ENCODE data around the gene OR10A7. TPM values are rescaled to one million over a fixed set of nuclear protein-coding genes. Genes with fewer than 3 reads are reported as not detected.

OR10A7 gene
- total and polyA plus RNA-seq, 2 donors (not counting 3 experiments of a cell fraction or from before 2014, with no cell fraction given), result not detected

GRCh38 chr12:55172686-55173085 lies 48.1 kb upstream of the OR10A7 start:
- intact Hi-C loops (cut with micrococcal nuclease) (no loop called here), dilution Hi-C loops (cut with MboI; ENCODE audit: extremely low pct_ligation_motif_present, low sequenced_read_pairs) (no loop called here)
- H3K4me3 ChIP-seq (replicated peaks in 1 of 3; ENCODE audit: insufficient read depth in 1 of 3, low read depth in 1 of 3, low read length in 3 of 3), result no peak overlapping the region
- H3K9me1 ChIP-seq (replicated peaks; ENCODE audit: control insufficient read depth, extremely low read depth, insufficient read depth, low read length), result no peaks in the 10 kb centered on the region
- H3K4me1 ChIP-seq (ENCODE audit: control insufficient read depth, extremely low read depth, insufficient read depth, low read length), result no peaks in the 10 kb centered on the region
- H3K9me3 ChIP-seq (replicated peaks; ENCODE audit: control insufficient read depth, insufficient read depth, low read length), result no peaks in the 10 kb centered on the region
- TF ChIP-seq MYC (IDR thresholded peaks at IDR 0.05; ENCODE audit: low read depth, low read length), result no peak
- no peak for TF ChIP-seq POLR2AphosphoS5 (IDR thresholded peaks at IDR 0.05; ENCODE audit: insufficient read depth, low read depth, low read length)
- TF ChIP-seq JUN (IDR thresholded peaks at IDR 0.05; ENCODE audit: borderline replicate concordance, insufficient read depth, insufficient read length, low read depth), result no peak
- no peak for DNase-seq (ENCODE audit: low read depth, low spot score)
- ChIA-PET CTCF (interaction anchor here (2.0 kb wide), 1 partner anchor 16 kb away, joined by 6 read pairs; no protein-coding TSS in a partner anchor), POLR2A (no interaction called here)
- H3K4me2 ChIP-seq (ENCODE audit: insufficient read depth, low read length), result no peak overlapping the region
- no peak for FAIRE-seq
- no TSS peak for BruUV-seq (replicated peaks)
- no peaks in the 10 kb centered on the region for H3K27me3 ChIP-seq (ENCODE audit: control insufficient read depth in 2 of 2, insufficient read depth in 2 of 2, low read length in 2 of 2)
- no peak overlapping the region for H3K9ac ChIP-seq (replicated peaks; ENCODE audit: extremely low read depth, insufficient read depth, low read length)
- H3K36me3 ChIP-seq (ENCODE audit: control insufficient read depth in 2 of 2, extremely low read depth in 1 of 2, insufficient read depth in 2 of 2, low read length in 2 of 2), result no peaks in the 10 kb centered on the region
- no peak overlapping the region for H3K27ac ChIP-seq (ENCODE audit: insufficient read depth, low read depth, low read length)
- no peak overlapping the region for H2AFZ ChIP-seq (ENCODE audit: low read depth, low read length)
- no peaks in the 10 kb centered on the region for H4K20me1 ChIP-seq (replicated peaks; ENCODE audit: control insufficient read depth, extremely low read depth, insufficient read depth, low read length)
- H3K79me2 ChIP-seq (ENCODE audit: control insufficient read depth, insufficient read depth, low read length), result no peaks in the 10 kb centered on the region

- no peaks in the 10 kb centered on the region for H4K20me1 ChIP-seq (replicated peaks; ENCODE audit: control insufficient read depth, extremely low read depth, insufficient read depth, low read length)
- no peak overlapping the region for H2AFZ ChIP-seq (ENCODE audit: low read depth, low read length)
- dilution Hi-C loops (cut with MboI; ENCODE audit: extremely low pct_ligation_motif_present, low sequenced_read_pairs) (no loop called here), intact Hi-C loops (cut with micrococcal nuclease) (no loop called here)
- ChIA-PET CTCF (interaction anchor here (2.0 kb wide), 1 partner anchor 16 kb away, joined by 6 read pairs; no protein-coding TSS in a partner anchor), POLR2A (no interaction called here)
- FAIRE-seq, result no peak
- H3K27ac ChIP-seq (ENCODE audit: insufficient read depth, low read depth, low read length), result no peak overlapping the region
- no peaks in the 10 kb centered on the region for H3K27me3 ChIP-seq (ENCODE audit: control insufficient read depth in 2 of 2, insufficient read depth in 2 of 2, low read length in 2 of 2)
- BruUV-seq (replicated peaks), result no TSS peak
- no peaks in the 10 kb centered on the region for H3K9me1 ChIP-seq (replicated peaks; ENCODE audit: control insufficient read depth, extremely low read depth, insufficient read depth, low read length)
- no peak for TF ChIP-seq FOS (IDR thresholded peaks at IDR 0.05; ENCODE audit: borderline replicate concordance, insufficient read depth, low read length)
- no peak for TF ChIP-seq JUN (IDR thresholded peaks at IDR 0.05; ENCODE audit: borderline replicate concordance, insufficient read depth, insufficient read length, low read depth)
- TF ChIP-seq POLR2A (IDR thresholded peaks at IDR 0.05; ENCODE audit: low read depth, low read length), result no peak
- no peak for TF ChIP-seq POLR2AphosphoS5 (IDR thresholded peaks at IDR 0.05; ENCODE audit: insufficient read depth, low read depth, low read length)
- TF ChIP-seq MAX (IDR thresholded peaks at IDR 0.05; ENCODE audit: insufficient read depth, insufficient read length), result no peak
- no peak for TF ChIP-seq MYC (IDR thresholded peaks at IDR 0.05; ENCODE audit: low read depth, low read length)
- TF ChIP-seq GATA2 (IDR thresholded peaks at IDR 0.05; ENCODE audit: insufficient read depth, insufficient read length, low read depth, low read length), result no peak
- no peak overlapping the region for H3K4me2 ChIP-seq (ENCODE audit: insufficient read depth, low read length)
- H3K9ac ChIP-seq (replicated peaks; ENCODE audit: extremely low read depth, insufficient read depth, low read length), result no peak overlapping the region
- DNase-seq (ENCODE audit: low read depth, low spot score), result no peak
- H3K36me3 ChIP-seq (ENCODE audit: control insufficient read depth in 2 of 2, extremely low read depth in 1 of 2, insufficient read depth in 2 of 2, low read length in 2 of 2), result no peaks in the 10 kb centered on the region
- H3K9me3 ChIP-seq (replicated peaks; ENCODE audit: control insufficient read depth, insufficient read depth, low read length), result no peaks in the 10 kb centered on the region
- no peaks in the 10 kb centered on the region for H3K4me1 ChIP-seq (ENCODE audit: control insufficient read depth, extremely low read depth, insufficient read depth, low read length)
- no peak overlapping the region for H3K4me3 ChIP-seq (replicated peaks in 1 of 3; ENCODE audit: insufficient read depth in 1 of 3, low read depth in 1 of 3, low read length in 3 of 3)
- H3K79me2 ChIP-seq (ENCODE audit: control insufficient read depth, insufficient read depth, low read length), result no peaks in the 10 kb centered on the region
Measured at GRCh38 chr12:55173456-55173855, 47.4 kb upstream of the OR10A7 start.

All from endothelial cell of umbilical vein (primary cell).